HCT116 (cell line): ENCODE measurements around the gene MTUS2.

Experiments used
- CTCF ChIP-seq, 3 experiments: fragments of 200-600 bp in 1 of 3; sonication (generic) in 1 of 3; IDR thresholded peaks in 2 of 3; conservative IDR thresholded peaks in 1 of 3; 2 replicates each; pipeline ENCODE4 v1.5.1; 2012 to 2017; ENCODE audit warnings: low read depth in 2 of 3, low read length in 2 of 3, antibody characterized with exemption in 1 of 3, borderline replicate concordance in 1 of 3, control low read depth in 1 of 3, mild to moderate bottlenecking in 1 of 3, mixed read lengths in 1 of 3, mixed run types in 1 of 3, moderate library complexity in 1 of 3; ENCODE audit not compliant: insufficient read depth in 1 of 3
- EZH2phosphoT487 ChIP-seq: fragments of 200-600 bp; IDR thresholded peaks from 2 replicates; pipeline ENCODE4 v1.6.1; 2018; ENCODE audit warnings: antibody characterized with exemption, borderline replicate concordance
- FOSL1 ChIP-seq: IDR thresholded peaks from 2 replicates; pipeline ENCODE4 v1.6.1; 2012; ENCODE audit warnings: low read depth
- JUND ChIP-seq: IDR thresholded peaks from 2 replicates; pipeline ENCODE4 v1.6.1; 2012
- POLR2A ChIP-seq: IDR thresholded peaks from 2 replicates; pipeline ENCODE4 v1.7.0; 2011; ENCODE audit warnings: borderline replicate concordance; ENCODE audit not compliant: insufficient read depth, insufficient read length; ENCODE audit errors: extremely low read depth
- RAD21 ChIP-seq: IDR thresholded peaks from 2 replicates; pipeline ENCODE4 v1.6.1; 2012; ENCODE audit warnings: low read depth, mild to moderate bottlenecking
- YY1 ChIP-seq: IDR thresholded peaks from 2 replicates; pipeline ENCODE4 v1.6.1; 2011; ENCODE audit warnings: low read length, low read depth, moderate library complexity, mild to moderate bottlenecking; ENCODE audit not compliant: insufficient replicate concordance; ENCODE audit errors: extremely low read depth
- ZBTB33 ChIP-seq: IDR thresholded peaks from 2 replicates; pipeline ENCODE4 v1.6.1; 2011; ENCODE audit warnings: mild to moderate bottlenecking, low read length, moderate library complexity; ENCODE audit not compliant: insufficient replicate concordance; ENCODE audit errors: extremely low read depth

DNA sequence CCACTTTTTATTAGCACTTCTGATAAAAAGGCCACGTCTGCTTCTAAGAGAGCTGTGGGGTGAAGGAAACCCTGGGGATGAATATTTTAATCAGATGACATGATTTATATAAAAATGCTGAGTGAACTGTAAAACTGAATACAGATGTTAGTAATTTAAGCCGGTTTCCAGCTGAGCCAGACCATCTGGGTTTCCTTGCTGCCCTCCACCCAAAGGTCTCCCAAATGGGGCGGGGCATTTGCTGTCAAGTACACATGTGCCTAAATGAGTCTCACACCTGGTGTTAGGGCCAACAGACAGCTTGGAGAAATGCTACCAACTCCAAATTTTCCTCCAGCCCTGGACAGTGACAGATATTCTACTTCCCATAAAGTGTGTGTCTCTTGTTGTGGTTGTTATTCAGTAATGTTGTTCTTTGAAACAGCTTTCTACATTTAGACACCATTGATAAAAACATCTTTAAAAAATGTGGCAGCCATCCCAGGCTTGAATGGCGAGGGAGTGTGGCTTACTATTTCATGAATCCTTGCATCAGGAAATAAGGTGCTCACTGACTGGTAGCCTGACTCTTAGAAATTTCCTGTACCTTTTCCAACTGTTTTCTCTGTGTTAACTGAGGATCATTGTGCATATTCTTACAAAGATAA lies 350.4 kb downstream of the MTUS2 start:
- TF ChIP-seq CTCF (IDR thresholded peaks at IDR 0.05 in 2 of 3, conservative IDR thresholded peaks at IDR 0.05 in 1 of 3; ENCODE audit: borderline replicate concordance in 1 of 3, insufficient read depth in 1 of 3, low read depth in 2 of 3, low read length in 2 of 3) (no peak), POLR2A (no peak), EZH2phosphoT487 (no peak), YY1 (no peak), JUND (no peak), FOSL1 (no peak), RAD21 (no peak), ZBTB33 (no peak)
